Adrenal gland (tissue), 12 donors: ENCODE measurements around the gene COMT. TPM values are rescaled to one million over a fixed set of nuclear protein-coding genes. Genes with fewer than 3 reads are reported as not detected.

Experiments used
- DNase-seq, 7 donors: peaks; one replicate each; pipeline ENCODE4 v3.0.0-alpha.2; 2019 to 2020
- H3K27ac ChIP-seq, 5 donors: fragments of 200-600 bp; sonication (generic) in 4 of 5; 1 replicate in 3 of 5; 2 replicates in 2 of 5; pipeline versions ENCODE4 v1.5.1 to v1.8.0; 2016 to 2020; ENCODE audit warnings: mild to moderate bottlenecking in 1 of 5
- H3K27me3 ChIP-seq: fragments of 200-600 bp; 2 replicates; pipeline ENCODE4 v1.8.0; 2021
- H3K36me3 ChIP-seq, 2 donors: fragments of 200-600 bp; replicated peaks in 1 of 2; 1 replicate in 1 of 2; 2 replicates in 1 of 2; pipeline versions ENCODE4 v1.5.1 to v1.8.0; 2018 to 2022
- H3K4me1 ChIP-seq, 2 donors: fragments of 200-600 bp; replicated peaks in 1 of 2; 1 replicate in 1 of 2; 2 replicates in 1 of 2; pipeline versions ENCODE4 v1.5.1 to v1.8.0; 2018 to 2021
- H3K4me3 ChIP-seq, 4 donors: fragments of 200-600 bp; sonication (generic) in 3 of 4; one replicate each; pipeline ENCODE4 v1.5.1; 2016 to 2018
- H3K9me3 ChIP-seq, 3 donors: fragments of 200-600 bp; sonication (generic) in 1 of 3; replicated peaks in 1 of 3; 1 replicate in 2 of 3; 2 replicates in 1 of 3; pipeline versions ENCODE4 v1.5.1 to v1.8.0; 2016 to 2021
- CTCF ChIP-seq, 6 experiments: fragments of 450-650 bp in 4 of 6; fragments of 200-600 bp in 2 of 6; sonication (generic) in 1 of 6; IDR thresholded peaks; 1 replicate in 5 of 6; 2 replicates in 1 of 6; pipeline versions ENCODE4 v1.5.1 to v1.8.0; 2016 to 2021; ENCODE audit warnings: antibody characterized with exemption in 6 of 6, mild to moderate bottlenecking in 2 of 6, moderate library complexity in 1 of 6
- POLR2A ChIP-seq, 2 donors: fragments of 450-650 bp; IDR thresholded peaks; one replicate each; pipeline ENCODE4 v1.6.1; 2017; ENCODE audit warnings: antibody characterized with exemption in 2 of 2, mild to moderate bottlenecking in 2 of 2, moderate library complexity in 1 of 2
- WGBS, 4 donors: extraction: QIAGEN DNeasy Blood & Tissue Kit in 2 of 4; methylation state at CpG; one replicate each; pipeline versions ENCODE4 v1.1.5 to v1.1.7; 2013 to 2017; 5-methylcytosine and 5-hydroxymethylcytosine counted together
- intact Hi-C, 2 donors: fragments of 100-400 bp; cut with DNase I; formaldehyde crosslinking; loops; one replicate each; pipeline versions ENCODE4 v1.14.1 to v1.15.0; 2022 to 2023
- polyA plus RNA-seq, 3 donors: library from polyadenylated mRNA; stranded (reverse); fragments of 200-250 nt in 2 of 3; fragments of 350-450 nt in 1 of 3; fragmentation: Illumina TruSeq in 1 of 3; extraction: RNeasy Lipid Tissue Mini Kit (QIAGEN cat#74804) in 1 of 3; gene quantifications; one replicate each; pipeline ENCODE4 v1.2.3, GENCODE V29; 2013 to 2014
- total RNA-seq, 9 donors: library from RNA; depleted of rRNA in 4 of 9; stranded (reverse); fragments of >200 nt in 4 of 9; fragments of 120-200 nt in 1 of 9; fragmentation: NEBNext Ultra II Directional in 1 of 9; extraction: Animal tissue kit (Norgen Biotek cat#: 25700) in 1 of 9; gene quantifications; one replicate each; pipeline versions ENCODE4 v1.1.0 to v1.2.4, GENCODE V29; 2013 to 2023
- donor health status: healthy with polysubstance abuse.
- donor health status: Bipolar disorder and iron deficiency.
- donor health status: DM: yes; HTN: yes; CAD: no.
- donor health status: DM: no; HTN: no; CAD: no.
- donor health status: DM: no; HTN: no; CAD: no.
- donor health status: DM: yes; HTN: yes; CAD: no.

COMT gene
- total and polyA plus RNA-seq, 12 donors, result 51.3 to 743 (median 390) TPM

DNA sequence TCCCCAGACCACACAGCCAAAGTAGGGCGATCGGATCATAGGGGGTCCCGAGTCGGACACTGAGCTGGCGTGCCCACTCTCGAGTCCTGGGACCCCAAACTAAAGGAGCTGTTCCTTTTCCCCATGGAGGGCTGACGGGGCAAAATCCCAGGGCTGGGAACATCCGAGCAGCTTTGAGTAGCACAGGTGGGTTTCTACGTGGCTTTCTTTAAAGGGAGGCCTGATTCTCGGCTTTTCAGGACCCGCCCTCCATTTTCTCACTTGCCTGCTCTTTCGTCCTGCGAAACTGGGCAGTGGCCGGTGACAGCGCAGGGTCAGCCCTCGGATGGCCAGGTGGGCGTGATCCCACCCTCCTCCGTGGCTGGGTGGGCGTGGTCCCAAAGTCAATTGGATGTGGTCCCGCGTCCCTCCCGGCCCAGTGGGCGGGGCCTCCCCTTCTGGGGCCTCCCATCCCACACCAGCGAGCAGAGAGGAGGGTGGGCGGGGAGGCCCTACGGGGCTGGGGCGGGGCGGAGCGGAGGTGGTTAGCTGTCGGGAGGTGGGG lies 17.5 kb downstream of the COMT start:
- H3K4me1 ChIP-seq, result peaks cover 12 to 30% of the 10 kb centered on the region in 2 donors
- H3K4me3 ChIP-seq, result peak overlapping the region in 1 of 4 donors; percentile 18
- peaks cover 0 to 9% of the 10 kb centered on the region in 2 donors for H3K36me3 ChIP-seq
- intact Hi-C loops, result no loop called here
- no peaks in the 10 kb centered on the region for H3K9me3 ChIP-seq
- H3K27ac ChIP-seq, result peak overlapping the region; percentile 67 to 81 (median 80)
- H3K27me3 ChIP-seq, result no peaks in the 10 kb centered on the region
- DNase-seq, result peak; percentile 89 to 96 (median 93)
- TF ChIP-seq CTCF (IDR thresholded peaks at IDR 0.05), result no peak
- peak; percentile 28 to 82 for TF ChIP-seq POLR2A (IDR thresholded peaks at IDR 0.05)
- WGBS, 4 donors, result 20 to 63% (median 22%) methylated on average over 5 to 30 of the region's 30 CpGs

- peaks cover 12 to 30% of the 10 kb centered on the region in 2 donors for H3K4me1 ChIP-seq
- peak overlapping the region in 4 of 5 donors; percentile 71 to 81 (median 80) for H3K27ac ChIP-seq
- intact Hi-C loops, result no loop called here
- peaks cover 0 to 16% of the 10 kb centered on the region in 2 donors for H3K36me3 ChIP-seq
- H3K4me3 ChIP-seq, result peak overlapping the region in 1 of 4 donors; percentile 18
- no peaks in the 10 kb centered on the region for H3K9me3 ChIP-seq
- peak in 3 of 7 donors; percentile 52 to 60 (median 57) for DNase-seq
- TF ChIP-seq CTCF (IDR thresholded peaks at IDR 0.05) (no peak), POLR2A (IDR thresholded peaks at IDR 0.05) (no peak)
- 13 to 45% (median 29%) methylated on average over 3 to 13 of the region's 13 CpGs for WGBS, 4 donors
- H3K27me3 ChIP-seq, result no peaks in the 10 kb centered on the region
These were observed 18.3 kb downstream of the COMT start for GRCh38 chr22:19959587-19960490.

GRCh38 chr22:19960491-19961200 lies 19.1 kb downstream of the COMT start:
- intact Hi-C loops, result no loop called here
- no peak for DNase-seq
- Histone ChIP-seq H3K9me3 (no peaks in the 10 kb centered on the region), H3K36me3 (peaks cover 0 to 18% of the 10 kb centered on the region in 2 donors), H3K4me3 (no peak overlapping the region), H3K27me3 (no peaks in the 10 kb centered on the region), H3K4me1 (peaks cover 12 to 30% of the 10 kb centered on the region in 2 donors), H3K27ac (peak overlapping the region in 4 of 5 donors; percentile 26 to 81 (median 76))
- 84 to 86% (median 85%) methylated on average over 11 to 12 of the region's 12 CpGs for WGBS, 4 donors
- TF ChIP-seq CTCF (IDR thresholded peaks at IDR 0.05) (no peak), POLR2A (IDR thresholded peaks at IDR 0.05) (no peak)

DNA sequence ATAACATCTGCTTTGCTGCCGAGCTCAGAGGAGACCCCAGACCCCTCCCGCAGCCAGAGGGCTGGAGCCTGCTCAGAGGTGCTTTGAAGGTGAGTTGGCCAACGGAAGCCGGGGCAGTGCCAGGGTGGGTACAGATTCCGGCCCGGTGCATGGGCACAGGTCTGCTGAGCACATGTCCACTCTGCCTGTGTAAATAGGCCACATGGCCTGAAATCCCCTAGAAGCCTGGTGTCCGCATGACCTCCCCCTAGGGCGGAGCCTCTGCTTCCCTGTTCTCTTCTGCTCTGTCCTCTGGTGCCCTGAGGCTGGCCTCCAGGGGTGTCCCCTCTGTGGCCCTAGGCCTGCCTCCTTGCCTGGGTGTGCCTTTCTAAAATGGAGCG lies 19.6 kb downstream of the COMT start:
- Histone ChIP-seq H3K9me3 (no peaks in the 10 kb centered on the region), H3K27me3 (no peaks in the 10 kb centered on the region), H3K4me3 (no peak overlapping the region), H3K27ac (peak overlapping the region in 2 of 5 donors; percentile 5 to 80), H3K4me1 (peaks cover 12 to 30% of the 10 kb centered on the region in 2 donors), H3K36me3 (peaks cover 0 to 18% of the 10 kb centered on the region in 2 donors)
- intact Hi-C loops, result no loop called here
- TF ChIP-seq POLR2A (IDR thresholded peaks at IDR 0.05) (no peak), CTCF (IDR thresholded peaks at IDR 0.05) (no peak)
- DNase-seq, result no peak
- 82 to 94% (median 87%) methylated on average over 7 to 9 of the region's 9 CpGs for WGBS, 4 donors
